GM23338 (cell line): Measurements from ENCODE around the gene KDM6B. TPM values are rescaled to one million over a fixed set of nuclear protein-coding genes. Genes with fewer than 3 reads are reported as not detected.
A peak's percentile ranks its signal among the peaks of the same experiment; 100 is the strongest.

Experiments used
- ATAC-seq: fragments of 200-7000 bp; cut with Tn5 transposase; 3 replicates; pipeline ENCODE4 v1.9.1; 2020
- DNase-seq: peaks from one replicate; pipeline ENCODE4 v3.0.0-alpha.2; 2015; ENCODE audit warnings: low spot score
- H2AFZ ChIP-seq: fragments of 200-600 bp; sonication (generic); 2 replicates; pipeline ENCODE4 v1.8.0; 2016; ENCODE audit warnings: antibody characterized with exemption, mild to moderate bottlenecking, moderate library complexity
- H3F3A ChIP-seq: fragments of 200-600 bp; sonication (generic); replicated peaks from 2 replicates; pipeline ENCODE4 v1.8.0; 2017; ENCODE audit warnings: antibody characterized with exemption, mixed run types, low read depth
- H3K27ac ChIP-seq: fragments of 200-600 bp; sonication (generic); 2 replicates; pipeline ENCODE4 v1.6.1; 2016; ENCODE audit warnings: low read depth
- H3K27me3 ChIP-seq: fragments of 200-600 bp; sonication (generic); 2 replicates; pipeline ENCODE4 v1.8.0; 2016; ENCODE audit warnings: mild to moderate bottlenecking, mixed run types, moderate library complexity; ENCODE audit not compliant: insufficient read depth
- H3K36me3 ChIP-seq: fragments of 200-600 bp; sonication (generic); 2 replicates; pipeline ENCODE4 v1.8.0; 2016; ENCODE audit warnings: mild to moderate bottlenecking; ENCODE audit not compliant: insufficient read depth
- H3K4me1 ChIP-seq: fragments of 200-600 bp; sonication (generic); 2 replicates; pipeline ENCODE4 v1.8.0; 2016; ENCODE audit warnings: mild to moderate bottlenecking, moderate library complexity; ENCODE audit not compliant: insufficient read depth
- H3K4me2 ChIP-seq: fragments of 200-600 bp; sonication (generic); 2 replicates; pipeline ENCODE4 v1.7.1; 2017; ENCODE audit warnings: mixed run types
- H3K4me3 ChIP-seq: fragments of 200-600 bp; sonication (generic); 2 replicates; pipeline ENCODE4 v1.6.1; 2016; ENCODE audit warnings: mixed run types
- H3K79me2 ChIP-seq: fragments of 200-600 bp; sonication (generic); replicated peaks from 2 replicates; pipeline ENCODE4 v1.8.0; 2017; ENCODE audit warnings: mild to moderate bottlenecking; ENCODE audit not compliant: insufficient read depth
- H3K9me2 ChIP-seq: fragments of 200-600 bp; sonication (generic); 2 replicates; pipeline ENCODE4 v1.8.0; 2017; ENCODE audit not compliant: insufficient read depth
- H4K20me1 ChIP-seq: fragments of 200-600 bp; sonication (generic); replicated peaks from 2 replicates; pipeline ENCODE4 v1.8.0; 2017; ENCODE audit warnings: mild to moderate bottlenecking; ENCODE audit not compliant: insufficient read depth
- H3K27ac Mint-ChIP-seq: 2 replicates; pipeline ENCODE4 v1.8.0; 2020; ENCODE audit warnings: inconsistent platforms, mild to moderate bottlenecking, moderate library complexity, mixed read lengths
- H3K27me3 Mint-ChIP-seq: 3 replicates; pipeline ENCODE4 v1.8.0; 2022; ENCODE audit warnings: low read depth, mild to moderate bottlenecking, moderate library complexity, mixed read lengths, inconsistent platforms; ENCODE audit not compliant: insufficient read depth, poor library complexity
- H3K36me3 Mint-ChIP-seq: 3 replicates; pipeline ENCODE4 v1.8.0; 2021; ENCODE audit warnings: low read depth, mild to moderate bottlenecking, inconsistent platforms, moderate library complexity, mixed read lengths
- H3K4me1 Mint-ChIP-seq: 3 replicates; pipeline ENCODE4 v1.8.0; 2020; ENCODE audit warnings: mild to moderate bottlenecking, inconsistent platforms, mixed read lengths
- H3K4me3 Mint-ChIP-seq: 3 replicates; pipeline ENCODE4 v1.8.0; 2021; ENCODE audit warnings: moderate library complexity, mild to moderate bottlenecking, inconsistent platforms, mixed read lengths
- H3K9me3 Mint-ChIP-seq: 3 replicates; pipeline ENCODE4 v1.8.0; 2020; ENCODE audit warnings: moderate library complexity, mild to moderate bottlenecking, inconsistent platforms, mixed read lengths
- CREB1 ChIP-seq: fragments of 250-450 bp; sonication (Bioruptor Pico); IDR thresholded peaks from 2 replicates; pipeline ENCODE4 v1.5.0; 2020; ENCODE audit warnings: low read depth, mild to moderate bottlenecking, moderate library complexity
- ETS1 ChIP-seq: IDR thresholded peaks from 2 replicates; pipeline ENCODE4 v1.6.1; 2016; ENCODE audit warnings: antibody characterized with exemption
- JUNB ChIP-seq: IDR thresholded peaks from one replicate; pipeline ENCODE4 v1.6.1; 2016; ENCODE audit warnings: antibody characterized with exemption; ENCODE audit not compliant: unreplicated experiment
- NANOG ChIP-seq: IDR thresholded peaks from 2 replicates; pipeline ENCODE4 v1.6.1; 2016; ENCODE audit warnings: antibody characterized with exemption, borderline replicate concordance
- REST ChIP-seq: IDR thresholded peaks from one replicate; pipeline ENCODE4 v1.6.1; 2018; ENCODE audit warnings: antibody characterized with exemption; ENCODE audit not compliant: unreplicated experiment
- ZNF114 ChIP-seq: fragments of 250-450 bp; sonication (Bioruptor Pico); IDR thresholded peaks from 2 replicates; pipeline ENCODE4 v1.5.0; 2020; ENCODE audit warnings: mild to moderate bottlenecking, moderate library complexity
- ZNF331 ChIP-seq: fragments of 250-450 bp; sonication (Bioruptor Pico); IDR thresholded peaks from 2 replicates; pipeline ENCODE4 v1.5.0; 2020; ENCODE audit warnings: low read depth, mild to moderate bottlenecking, moderate library complexity
- polyA plus RNA-seq: library from polyadenylated mRNA; unstranded; fragments of >200 nt; fragmentation: Nextera tagmentation; extraction: Ambion mirVana; gene quantifications from 2 replicates; pipeline ENCODE4 v1.2.1, GENCODE V29; 2016
- total RNA-seq: library from RNA; depleted of rRNA; stranded (reverse); fragments of >200 nt; shearing (Covaris generic); gene quantifications from 2 replicates; pipeline ENCODE4 v1.2.3, GENCODE V29; 2014
- TF ChIP-seq, protein P1 (sequence below): fragments of 250-450 bp; sonication (Bioruptor Pico); IDR thresholded peaks from 2 replicates; pipeline ENCODE4 v1.5.0; 2020; ENCODE audit warnings: mild to moderate bottlenecking, moderate library complexity
- TF ChIP-seq, protein P2 (sequence below), 2 experiments: fragments of 200-600 bp in 1 of 2; sonication (generic) in 1 of 2; conservative IDR thresholded peaks; 2 replicates each; pipeline versions ENCODE4 v1.5.1 to v1.6.1; 2016 to 2017; ENCODE audit warnings: antibody characterized with exemption in 2 of 2, low read depth in 2 of 2, mild to moderate bottlenecking in 2 of 2, moderate library complexity in 1 of 2

The KDM6B gene
- total and polyA plus RNA-seq, 2 experiments from 2014 or later = 1.1 to 1.4 TPM

DNA sequence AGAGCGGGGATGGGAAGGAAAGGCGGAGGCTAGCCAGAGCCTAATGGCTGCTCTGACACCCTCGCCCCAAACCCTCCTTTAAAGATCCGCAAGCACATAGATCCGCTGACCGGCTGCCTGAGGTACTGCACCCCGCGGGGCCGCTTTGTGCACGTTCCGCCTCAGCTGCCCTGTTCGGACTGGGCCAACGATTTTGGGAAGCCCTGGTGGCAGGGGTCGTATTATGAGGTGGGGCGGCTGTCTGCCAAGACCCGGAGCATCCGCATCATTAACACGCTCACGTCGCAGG lies 24.4 kb downstream of the KDM6B start:
- Mint-ChIP-seq H3K9me3 (no peaks in the 10 kb centered on the region; the same call in 2 of the 3 replicates), H3K4me1 (peaks cover 20% of the 10 kb centered on the region), H3K27me3 (peaks cover 1% of the 10 kb centered on the region), H3K27ac (no peak overlapping the region; the same call in 1 of the 2 replicates), H3K4me3 (no peak overlapping the region), H3K36me3 (no peaks in the 10 kb centered on the region; the same call in 2 of the 3 replicates)
- peaks cover 14% of the 10 kb centered on the region; the same call in 1 of the 2 replicates for H3F3A ChIP-seq
- H3K4me2 ChIP-seq = peak overlapping the region; percentile 99
- peak; percentile 22 for ATAC-seq
- TF ChIP-seq, protein P1, sequence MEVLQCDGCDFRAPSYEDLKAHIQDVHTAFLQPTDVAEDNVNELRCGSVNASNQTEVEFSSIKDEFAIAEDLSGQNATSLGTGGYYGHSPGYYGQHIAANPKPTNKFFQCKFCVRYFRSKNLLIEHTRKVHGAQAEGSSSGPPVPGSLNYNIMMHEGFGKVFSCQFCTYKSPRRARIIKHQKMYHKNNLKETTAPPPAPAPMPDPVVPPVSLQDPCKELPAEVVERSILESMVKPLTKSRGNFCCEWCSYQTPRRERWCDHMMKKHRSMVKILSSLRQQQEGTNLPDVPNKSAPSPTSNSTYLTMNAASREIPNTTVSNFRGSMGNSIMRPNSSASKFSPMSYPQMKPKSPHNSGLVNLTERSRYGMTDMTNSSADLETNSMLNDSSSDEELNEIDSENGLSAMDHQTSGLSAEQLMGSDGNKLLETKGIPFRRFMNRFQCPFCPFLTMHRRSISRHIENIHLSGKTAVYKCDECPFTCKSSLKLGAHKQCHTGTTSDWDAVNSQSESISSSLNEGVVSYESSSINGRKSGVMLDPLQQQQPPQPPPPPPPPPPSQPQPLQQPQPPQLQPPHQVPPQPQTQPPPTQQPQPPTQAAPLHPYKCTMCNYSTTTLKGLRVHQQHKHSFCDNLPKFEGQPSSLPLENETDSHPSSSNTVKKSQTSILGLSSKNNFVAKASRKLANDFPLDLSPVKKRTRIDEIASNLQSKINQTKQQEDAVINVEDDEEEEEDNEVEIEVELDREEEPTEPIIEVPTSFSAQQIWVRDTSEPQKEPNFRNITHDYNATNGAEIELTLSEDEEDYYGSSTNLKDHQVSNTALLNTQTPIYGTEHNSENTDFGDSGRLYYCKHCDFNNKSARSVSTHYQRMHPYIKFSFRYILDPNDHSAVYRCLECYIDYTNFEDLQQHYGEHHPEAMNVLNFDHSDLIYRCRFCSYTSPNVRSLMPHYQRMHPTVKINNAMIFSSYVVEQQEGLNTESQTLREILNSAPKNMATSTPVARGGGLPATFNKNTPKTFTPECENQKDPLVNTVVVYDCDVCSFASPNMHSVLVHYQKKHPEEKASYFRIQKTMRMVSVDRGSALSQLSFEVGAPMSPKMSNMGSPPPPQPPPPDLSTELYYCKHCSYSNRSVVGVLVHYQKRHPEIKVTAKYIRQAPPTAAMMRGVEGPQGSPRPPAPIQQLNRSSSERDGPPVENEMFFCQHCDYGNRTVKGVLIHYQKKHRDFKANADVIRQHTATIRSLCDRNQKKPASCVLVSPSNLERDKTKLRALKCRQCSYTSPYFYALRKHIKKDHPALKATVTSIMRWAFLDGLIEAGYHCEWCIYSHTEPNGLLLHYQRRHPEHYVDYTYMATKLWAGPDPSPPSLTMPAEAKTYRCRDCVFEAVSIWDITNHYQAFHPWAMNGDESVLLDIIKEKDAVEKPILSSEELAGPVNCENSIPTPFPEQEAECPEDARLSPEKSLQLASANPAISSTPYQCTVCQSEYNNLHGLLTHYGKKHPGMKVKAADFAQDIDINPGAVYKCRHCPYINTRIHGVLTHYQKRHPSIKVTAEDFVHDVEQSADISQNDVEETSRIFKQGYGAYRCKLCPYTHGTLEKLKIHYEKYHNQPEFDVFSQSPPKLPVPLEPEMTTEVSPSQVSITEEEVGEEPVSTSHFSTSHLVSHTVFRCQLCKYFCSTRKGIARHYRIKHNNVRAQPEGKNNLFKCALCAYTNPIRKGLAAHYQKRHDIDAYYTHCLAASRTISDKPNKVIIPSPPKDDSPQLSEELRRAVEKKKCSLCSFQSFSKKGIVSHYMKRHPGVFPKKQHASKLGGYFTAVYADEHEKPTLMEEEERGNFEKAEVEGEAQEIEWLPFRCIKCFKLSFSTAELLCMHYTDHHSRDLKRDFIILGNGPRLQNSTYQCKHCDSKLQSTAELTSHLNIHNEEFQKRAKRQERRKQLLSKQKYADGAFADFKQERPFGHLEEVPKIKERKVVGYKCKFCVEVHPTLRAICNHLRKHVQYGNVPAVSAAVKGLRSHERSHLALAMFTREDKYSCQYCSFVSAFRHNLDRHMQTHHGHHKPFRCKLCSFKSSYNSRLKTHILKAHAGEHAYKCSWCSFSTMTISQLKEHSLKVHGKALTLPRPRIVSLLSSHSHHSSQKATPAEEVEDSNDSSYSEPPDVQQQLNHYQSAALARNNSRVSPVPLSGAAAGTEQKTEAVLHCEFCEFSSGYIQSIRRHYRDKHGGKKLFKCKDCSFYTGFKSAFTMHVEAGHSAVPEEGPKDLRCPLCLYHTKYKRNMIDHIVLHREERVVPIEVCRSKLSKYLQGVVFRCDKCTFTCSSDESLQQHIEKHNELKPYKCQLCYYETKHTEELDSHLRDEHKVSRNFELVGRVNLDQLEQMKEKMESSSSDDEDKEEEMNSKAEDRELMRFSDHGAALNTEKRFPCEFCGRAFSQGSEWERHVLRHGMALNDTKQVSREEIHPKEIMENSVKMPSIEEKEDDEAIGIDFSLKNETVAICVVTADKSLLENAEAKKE (CRISPR knock-in tag) = no peak
- TF ChIP-seq, protein P2, sequence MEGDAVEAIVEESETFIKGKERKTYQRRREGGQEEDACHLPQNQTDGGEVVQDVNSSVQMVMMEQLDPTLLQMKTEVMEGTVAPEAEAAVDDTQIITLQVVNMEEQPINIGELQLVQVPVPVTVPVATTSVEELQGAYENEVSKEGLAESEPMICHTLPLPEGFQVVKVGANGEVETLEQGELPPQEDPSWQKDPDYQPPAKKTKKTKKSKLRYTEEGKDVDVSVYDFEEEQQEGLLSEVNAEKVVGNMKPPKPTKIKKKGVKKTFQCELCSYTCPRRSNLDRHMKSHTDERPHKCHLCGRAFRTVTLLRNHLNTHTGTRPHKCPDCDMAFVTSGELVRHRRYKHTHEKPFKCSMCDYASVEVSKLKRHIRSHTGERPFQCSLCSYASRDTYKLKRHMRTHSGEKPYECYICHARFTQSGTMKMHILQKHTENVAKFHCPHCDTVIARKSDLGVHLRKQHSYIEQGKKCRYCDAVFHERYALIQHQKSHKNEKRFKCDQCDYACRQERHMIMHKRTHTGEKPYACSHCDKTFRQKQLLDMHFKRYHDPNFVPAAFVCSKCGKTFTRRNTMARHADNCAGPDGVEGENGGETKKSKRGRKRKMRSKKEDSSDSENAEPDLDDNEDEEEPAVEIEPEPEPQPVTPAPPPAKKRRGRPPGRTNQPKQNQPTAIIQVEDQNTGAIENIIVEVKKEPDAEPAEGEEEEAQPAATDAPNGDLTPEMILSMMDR (conservative IDR thresholded peaks at IDR 0.05; ENCODE audit: low read depth in 2 of 2) = peak; percentile 24 to 33
- no peaks in the 10 kb centered on the region; the same call in 1 of the 2 replicates for H3K36me3 ChIP-seq
- peaks cover 7% of the 10 kb centered on the region for H3K79me2 ChIP-seq
- peak overlapping the region; percentile 15 for H2AFZ ChIP-seq
- peaks cover 39% of the 10 kb centered on the region for H3K4me1 ChIP-seq
- peak; percentile 89 for DNase-seq
- H3K9me2 ChIP-seq = no peaks in the 10 kb centered on the region
- H3K4me3 ChIP-seq = peak overlapping the region; percentile 55
- no peak overlapping the region for H3K27ac ChIP-seq
- peaks cover 10% of the 10 kb centered on the region for H4K20me1 ChIP-seq
- peaks cover 34% of the 10 kb centered on the region for H3K27me3 ChIP-seq

DNA sequence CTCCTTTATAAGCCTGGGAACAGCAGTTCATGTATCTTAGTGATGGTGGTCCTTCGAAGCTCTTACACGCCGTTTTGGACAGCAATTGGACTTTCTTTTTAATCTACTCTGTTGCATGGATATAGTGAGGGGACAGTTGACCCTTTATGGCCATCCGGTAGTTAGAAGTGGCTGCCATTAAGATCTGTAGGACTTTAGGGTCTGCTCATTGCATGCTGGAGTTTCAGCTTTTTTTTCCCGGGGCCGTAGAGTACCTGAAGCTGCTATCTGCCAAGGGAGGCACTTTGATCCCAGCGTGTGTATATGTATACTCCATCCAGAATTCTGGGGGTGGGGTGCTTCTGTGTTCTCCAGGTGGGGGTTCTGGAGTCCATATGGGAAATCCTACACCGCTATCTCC lies 25.0 kb downstream of the KDM6B start:
- Histone ChIP-seq H3K4me2 (peak overlapping the region; percentile 99), H3K4me1 (peaks cover 36% of the 10 kb centered on the region), H3K79me2 (peaks cover 7% of the 10 kb centered on the region), H3K9me2 (no peaks in the 10 kb centered on the region), H4K20me1 (peaks cover 10% of the 10 kb centered on the region), H3K36me3 (no peaks in the 10 kb centered on the region; the same call in 1 of the 2 replicates), H3F3A (peaks cover 14% of the 10 kb centered on the region; the same call in 1 of the 2 replicates), H3K27me3 (peaks cover 29% of the 10 kb centered on the region), H3K4me3 (peak overlapping the region; percentile 55), H2AFZ (no peak overlapping the region), H3K27ac (no peak overlapping the region)
- H3K27ac Mint-ChIP-seq = no peak overlapping the region
- no peaks in the 10 kb centered on the region; the same call in 2 of the 3 replicates for H3K9me3 Mint-ChIP-seq
- H3K27me3 Mint-ChIP-seq = peaks cover 1% of the 10 kb centered on the region
- ATAC-seq = no peak
- peaks cover 16% of the 10 kb centered on the region for H3K4me1 Mint-ChIP-seq
- DNase-seq = no peak
- H3K4me3 Mint-ChIP-seq = no peak overlapping the region
- no peaks in the 10 kb centered on the region; the same call in 2 of the 3 replicates for H3K36me3 Mint-ChIP-seq
- TF ChIP-seq CREB1 (CRISPR knock-in tag) (no peak), ETS1 (no peak), REST (no peak), ZNF114 (no peak), JUNB (no peak), NANOG (no peak), ZNF331 (CRISPR knock-in tag) (no peak)
